Uterus (tissue), 4 donors: Measurements from ENCODE around the gene CBLB. TPM values are rescaled to one million over a fixed set of nuclear protein-coding genes. Genes with fewer than 3 reads are reported as not detected.
"Not testable (repeated sequence)": the region's sequence is repeated elsewhere in the genome, so short reads cannot be mapped to it uniquely, and the experiment has no call there.

Experiments used
- DNase-seq, 2 donors: peaks; one replicate each; pipeline ENCODE4 v3.0.0-alpha.2; 2019 to 2020
- H3K27ac ChIP-seq, 2 donors: fragments of 200-600 bp; sonication (generic); 1 replicate in 1 of 2; 2 replicates in 1 of 2; pipeline ENCODE4 v1.5.1; 2016 to 2018
- H3K27me3 ChIP-seq, 2 donors: fragments of 200-600 bp; sonication (generic); one replicate each; pipeline ENCODE4 v1.5.1; 2018 to 2019; ENCODE audit warnings: control low read depth in 1 of 2
- H3K36me3 ChIP-seq, 2 donors: fragments of 200-600 bp; sonication (generic); one replicate each; pipeline ENCODE4 v1.5.1; 2019; ENCODE audit warnings: control low read depth in 1 of 2
- H3K4me1 ChIP-seq, 2 donors: fragments of 200-600 bp; sonication (generic); one replicate each; pipeline ENCODE4 v1.5.1; 2018 to 2019; ENCODE audit warnings: control low read depth in 1 of 2
- H3K4me3 ChIP-seq, 2 donors: fragments of 200-600 bp; sonication (generic); 1 replicate in 1 of 2; 2 replicates in 1 of 2; pipeline ENCODE4 v1.5.1; 2018 to 2019; ENCODE audit warnings: mild to moderate bottlenecking in 1 of 2
- H3K9me3 ChIP-seq, 2 donors: fragments of 200-600 bp; sonication (generic); one replicate each; pipeline ENCODE4 v1.5.1; 2019; ENCODE audit warnings: control low read depth in 1 of 2
- CTCF ChIP-seq, 4 experiments: fragments of 200-600 bp in 2 of 4; fragments of 450-650 bp in 2 of 4; sonication (generic) in 2 of 4; IDR thresholded peaks; one replicate each; pipeline ENCODE4 v1.5.1; 2016 to 2019; ENCODE audit warnings: antibody characterized with exemption in 4 of 4, mild to moderate bottlenecking in 2 of 4, moderate library complexity in 1 of 4
- POLR2A ChIP-seq, 2 donors: fragments of 450-650 bp; IDR thresholded peaks; one replicate each; pipeline ENCODE4 v1.6.1; 2016; ENCODE audit warnings: antibody characterized with exemption in 2 of 2, mild to moderate bottlenecking in 1 of 2, moderate library complexity in 1 of 2
- intact Hi-C: fragments of 100-400 bp; cut with DNase I; formaldehyde crosslinking; loops from one replicate; pipeline ENCODE4 v1.15.1; 2023; ENCODE audit warnings: low total_unique reads
- total RNA-seq, 4 donors: library from RNA; depleted of rRNA in 3 of 4; stranded (reverse); fragments of >200 nt in 3 of 4; gene quantifications; one replicate each; pipeline versions ENCODE4 v1.1.0 to v1.2.4, GENCODE V29; 2014 to 2023
- donor health status: DM: yes; HTN: yes; CAD: no.

Gene CBLB
- total RNA-seq, 4 donors from 2014 or later, result 26.1 to 86.2 (median 44.5) TPM

- TF ChIP-seq POLR2A (IDR thresholded peaks at IDR 0.05) (no peak), CTCF (IDR thresholded peaks at IDR 0.05) (no peak)
- no peaks in the 10 kb centered on the region for H3K27me3 ChIP-seq
- H3K36me3 ChIP-seq, result no peaks in the 10 kb centered on the region
- intact Hi-C loops, result no loop called here
- no peak for DNase-seq
- H3K27ac ChIP-seq, result no peak overlapping the region
- H3K4me3 ChIP-seq, result no peak overlapping the region
- H3K9me3 ChIP-seq, result no peaks in the 10 kb centered on the region
- no peaks in the 10 kb centered on the region for H3K4me1 ChIP-seq
These were observed 137.9 kb downstream of the CBLB start for GRCh38 chr3:105730801-105731354.

- intact Hi-C loops, result no loop called here
- Histone ChIP-seq H3K9me3 (no peaks in the 10 kb centered on the region), H3K4me3 (no peak overlapping the region), H3K4me1 (no peaks in the 10 kb centered on the region), H3K36me3 (no peaks in the 10 kb centered on the region), H3K27ac (no peak overlapping the region), H3K27me3 (no peaks in the 10 kb centered on the region)
- no peak for TF ChIP-seq POLR2A (IDR thresholded peaks at IDR 0.05)
- no peak for TF ChIP-seq CTCF (IDR thresholded peaks at IDR 0.05)
- DNase-seq, result no peak
These were observed 139.1 kb downstream of the CBLB start for GRCh38 chr3:105729667-105730066.

- Histone ChIP-seq H3K36me3 (no peaks in the 10 kb centered on the region), H3K27ac (no peak overlapping the region), H3K4me1 (no peaks in the 10 kb centered on the region), H3K9me3 (no peaks in the 10 kb centered on the region), H3K27me3 (no peaks in the 10 kb centered on the region), H3K4me3 (no peak overlapping the region)
- no peak for TF ChIP-seq CTCF (IDR thresholded peaks at IDR 0.05)
- no peak for TF ChIP-seq POLR2A (IDR thresholded peaks at IDR 0.05)
- intact Hi-C loops, result no loop called here
- no peak for DNase-seq
These were observed 140.0 kb downstream of the CBLB start for GRCh38 chr3:105728771-105729312.

- H3K27me3 ChIP-seq, DNase-seq, H3K36me3 ChIP-seq, H3K4me3 ChIP-seq, H3K27ac ChIP-seq, intact Hi-C loops, H3K9me3 ChIP-seq, H3K4me1 ChIP-seq: not testable (repeated sequence)
These were observed 141.8 kb downstream of the CBLB start for GRCh38 chr3:105727036-105727435.

DNA sequence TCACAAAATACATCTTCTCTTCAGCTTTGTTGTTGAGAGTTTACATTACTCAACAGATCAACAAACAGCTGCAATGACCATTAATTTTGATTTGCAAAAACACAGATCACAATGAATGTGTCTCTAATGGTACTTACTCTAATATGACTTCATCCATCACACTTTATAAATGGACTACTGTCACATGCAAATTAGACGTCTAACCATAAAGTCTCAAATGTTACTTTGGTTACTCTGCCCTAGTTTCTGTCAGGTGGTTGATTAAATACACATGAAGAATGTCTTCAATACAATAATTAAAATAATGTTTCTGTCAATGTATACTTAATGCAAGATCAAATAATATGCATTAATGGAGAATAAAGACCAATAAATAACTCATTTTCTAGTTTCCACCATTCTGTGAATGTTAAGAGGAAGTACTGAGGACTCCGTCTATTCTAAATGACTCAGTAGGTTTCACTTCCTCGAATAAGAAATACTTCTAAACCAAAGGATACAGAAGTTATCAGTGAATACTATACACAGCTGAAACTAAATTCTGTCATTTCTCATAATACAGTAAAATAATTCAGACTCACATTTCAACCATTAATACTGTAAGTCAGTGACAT lies 145.8 kb downstream of the CBLB start:
- intact Hi-C loops, result no loop called here
- no peak for TF ChIP-seq POLR2A (IDR thresholded peaks at IDR 0.05)
- no peak for TF ChIP-seq CTCF (IDR thresholded peaks at IDR 0.05)

More for the DNA sequence above, 145.8 kb downstream of the CBLB start:
- Histone ChIP-seq H3K4me1 (no peaks in the 10 kb centered on the region), H3K27me3 (no peaks in the 10 kb centered on the region), H3K9me3 (no peaks in the 10 kb centered on the region), H3K27ac (no peak overlapping the region), H3K4me3 (no peak overlapping the region), H3K36me3 (no peaks in the 10 kb centered on the region)
- no peak for DNase-seq
